Stimulated activated CD4-positive, alpha-beta T cell treated with anti-CD3 and anti-CD28 coated beads, Interleukin-15, amount 100 ng/mL, for 48 hours (primary cell): ENCODE data around the gene FLT1.

Experiments
- DNase-seq, 2 donors: peaks; one replicate each; pipeline ENCODE4 v3.0.0-alpha.2; 2020; ENCODE audit warnings: low read depth in 2 of 2

The FLT1 gene, protein sequence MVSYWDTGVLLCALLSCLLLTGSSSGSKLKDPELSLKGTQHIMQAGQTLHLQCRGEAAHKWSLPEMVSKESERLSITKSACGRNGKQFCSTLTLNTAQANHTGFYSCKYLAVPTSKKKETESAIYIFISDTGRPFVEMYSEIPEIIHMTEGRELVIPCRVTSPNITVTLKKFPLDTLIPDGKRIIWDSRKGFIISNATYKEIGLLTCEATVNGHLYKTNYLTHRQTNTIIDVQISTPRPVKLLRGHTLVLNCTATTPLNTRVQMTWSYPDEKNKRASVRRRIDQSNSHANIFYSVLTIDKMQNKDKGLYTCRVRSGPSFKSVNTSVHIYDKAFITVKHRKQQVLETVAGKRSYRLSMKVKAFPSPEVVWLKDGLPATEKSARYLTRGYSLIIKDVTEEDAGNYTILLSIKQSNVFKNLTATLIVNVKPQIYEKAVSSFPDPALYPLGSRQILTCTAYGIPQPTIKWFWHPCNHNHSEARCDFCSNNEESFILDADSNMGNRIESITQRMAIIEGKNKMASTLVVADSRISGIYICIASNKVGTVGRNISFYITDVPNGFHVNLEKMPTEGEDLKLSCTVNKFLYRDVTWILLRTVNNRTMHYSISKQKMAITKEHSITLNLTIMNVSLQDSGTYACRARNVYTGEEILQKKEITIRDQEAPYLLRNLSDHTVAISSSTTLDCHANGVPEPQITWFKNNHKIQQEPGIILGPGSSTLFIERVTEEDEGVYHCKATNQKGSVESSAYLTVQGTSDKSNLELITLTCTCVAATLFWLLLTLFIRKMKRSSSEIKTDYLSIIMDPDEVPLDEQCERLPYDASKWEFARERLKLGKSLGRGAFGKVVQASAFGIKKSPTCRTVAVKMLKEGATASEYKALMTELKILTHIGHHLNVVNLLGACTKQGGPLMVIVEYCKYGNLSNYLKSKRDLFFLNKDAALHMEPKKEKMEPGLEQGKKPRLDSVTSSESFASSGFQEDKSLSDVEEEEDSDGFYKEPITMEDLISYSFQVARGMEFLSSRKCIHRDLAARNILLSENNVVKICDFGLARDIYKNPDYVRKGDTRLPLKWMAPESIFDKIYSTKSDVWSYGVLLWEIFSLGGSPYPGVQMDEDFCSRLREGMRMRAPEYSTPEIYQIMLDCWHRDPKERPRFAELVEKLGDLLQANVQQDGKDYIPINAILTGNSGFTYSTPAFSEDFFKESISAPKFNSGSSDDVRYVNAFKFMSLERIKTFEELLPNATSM (N-terminal part only)

DNA sequence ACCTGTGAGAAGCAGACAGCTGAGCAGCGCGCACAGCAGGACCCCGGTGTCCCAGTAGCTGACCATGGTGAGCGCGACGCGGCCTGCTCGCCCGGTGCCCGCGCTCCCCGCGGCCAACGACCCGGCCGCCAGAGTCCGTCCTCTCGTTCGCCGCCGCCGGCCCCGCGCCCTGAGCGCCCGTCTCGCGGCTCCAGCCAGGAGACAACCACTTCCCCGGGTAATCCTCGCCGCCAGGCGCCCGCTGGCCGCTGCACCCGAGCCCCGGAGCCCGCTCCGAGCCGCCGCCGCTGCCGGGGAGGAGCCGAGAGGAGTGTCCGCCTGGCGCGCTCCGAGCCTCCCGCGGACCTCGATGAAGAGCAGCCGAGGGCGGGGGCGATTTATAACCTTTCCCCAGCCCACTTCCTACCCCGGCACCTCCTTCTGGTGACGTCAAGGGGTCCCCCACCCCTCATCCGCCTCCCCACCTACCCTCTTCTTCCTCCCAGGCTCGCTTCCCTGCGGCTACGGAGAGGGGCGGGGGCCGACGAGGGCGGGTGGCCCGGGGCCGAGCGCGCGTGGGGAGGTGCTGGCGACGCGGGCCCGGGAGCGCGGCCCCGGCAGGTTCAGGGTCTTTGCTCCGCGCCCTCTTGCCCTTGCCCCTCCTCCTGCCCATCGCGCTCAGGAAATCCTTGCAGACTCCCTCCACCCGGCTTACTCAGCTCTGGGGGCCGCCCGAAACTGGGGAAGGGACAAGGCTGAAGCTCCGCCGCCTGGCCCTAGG is at the start of gene FLT1:
Gene FLT1, minus strand, starts transcription at position 351 of the 760 bp plus-strand sequence. Its CDS starts 285 bp downstream, at position 66.
- no peak for DNase-seq

DNA sequence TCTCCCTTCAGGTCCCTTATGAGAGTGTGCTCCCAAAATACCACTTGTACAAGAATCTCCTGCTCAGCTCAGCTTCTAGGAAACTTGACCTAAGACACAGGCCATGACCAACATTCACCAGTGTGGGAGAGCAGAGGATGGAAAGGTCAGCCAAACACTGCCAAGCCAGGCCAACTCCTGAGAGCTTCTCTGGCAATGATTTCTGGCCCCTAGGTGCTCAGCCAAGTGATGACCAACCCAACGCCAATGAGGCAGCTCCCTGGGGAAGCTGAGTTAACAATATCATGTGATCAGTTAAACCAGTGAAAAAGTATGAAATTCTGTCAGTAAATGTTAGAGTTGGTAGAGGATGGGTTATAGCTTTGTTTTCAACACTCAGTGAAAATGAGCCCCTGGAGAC is 49.1 kb upstream of the FLT1 start:
- DNase-seq: no peak

DNA sequence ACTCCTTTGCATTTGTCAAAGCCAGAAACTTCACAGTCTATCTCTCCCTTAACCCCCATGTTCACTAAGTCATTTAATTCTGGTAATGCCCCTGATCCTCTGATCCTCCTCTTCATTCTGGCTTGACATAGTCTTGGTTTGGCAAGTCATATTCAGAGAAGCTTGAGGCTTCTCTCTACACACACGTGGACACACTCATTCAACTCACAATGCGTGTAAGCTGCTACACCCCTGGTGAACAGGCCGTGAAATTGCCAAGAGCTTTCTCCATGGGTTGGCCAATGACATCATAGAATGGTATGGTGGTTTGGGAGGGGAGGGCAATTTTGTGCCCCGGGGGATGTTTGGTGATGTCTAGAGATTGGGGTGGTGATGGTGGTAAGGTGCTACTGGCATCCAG is 47.9 kb upstream of the FLT1 start:
- DNase-seq: no peak

DNA sequence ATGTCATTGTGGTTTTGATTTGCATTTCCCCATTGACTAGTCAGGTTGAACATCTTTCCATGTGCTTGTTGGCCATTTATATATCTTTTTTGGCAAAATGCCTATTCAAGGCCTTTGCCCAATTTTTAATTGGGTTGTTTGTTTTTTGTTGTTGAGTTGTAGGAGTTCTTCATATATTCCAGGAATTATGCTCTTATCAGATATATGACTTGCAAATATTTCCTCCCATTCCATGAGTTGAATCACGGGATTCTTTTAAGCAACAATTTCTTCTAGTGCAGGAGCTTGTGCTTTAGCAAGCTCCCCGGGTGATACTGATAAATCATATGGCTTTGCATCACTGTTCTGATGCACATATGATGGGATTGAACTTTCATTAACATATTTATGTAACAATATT is 47.0 kb upstream of the FLT1 start:
- no peak for DNase-seq

DNA sequence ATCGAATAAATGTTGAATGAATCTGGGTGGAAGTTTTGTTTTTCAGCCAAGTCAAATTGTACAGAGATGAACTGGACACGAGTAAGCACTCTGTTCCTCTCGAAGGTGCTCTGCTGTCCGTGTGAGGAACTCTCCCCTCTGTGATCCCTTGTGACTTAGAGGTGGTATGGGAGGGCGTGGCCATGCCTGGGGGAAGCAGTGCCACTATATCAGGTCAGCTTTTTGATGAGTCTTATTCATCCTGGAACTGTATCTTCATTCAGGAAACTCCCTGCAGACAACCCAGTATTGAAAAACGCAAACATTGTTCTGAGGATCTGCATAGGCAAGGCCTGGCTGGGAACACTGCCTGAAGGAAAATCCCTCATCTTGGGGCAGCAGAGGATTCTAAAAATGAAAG is 45.7 kb upstream of the FLT1 start:
- DNase-seq: no peak

DNA sequence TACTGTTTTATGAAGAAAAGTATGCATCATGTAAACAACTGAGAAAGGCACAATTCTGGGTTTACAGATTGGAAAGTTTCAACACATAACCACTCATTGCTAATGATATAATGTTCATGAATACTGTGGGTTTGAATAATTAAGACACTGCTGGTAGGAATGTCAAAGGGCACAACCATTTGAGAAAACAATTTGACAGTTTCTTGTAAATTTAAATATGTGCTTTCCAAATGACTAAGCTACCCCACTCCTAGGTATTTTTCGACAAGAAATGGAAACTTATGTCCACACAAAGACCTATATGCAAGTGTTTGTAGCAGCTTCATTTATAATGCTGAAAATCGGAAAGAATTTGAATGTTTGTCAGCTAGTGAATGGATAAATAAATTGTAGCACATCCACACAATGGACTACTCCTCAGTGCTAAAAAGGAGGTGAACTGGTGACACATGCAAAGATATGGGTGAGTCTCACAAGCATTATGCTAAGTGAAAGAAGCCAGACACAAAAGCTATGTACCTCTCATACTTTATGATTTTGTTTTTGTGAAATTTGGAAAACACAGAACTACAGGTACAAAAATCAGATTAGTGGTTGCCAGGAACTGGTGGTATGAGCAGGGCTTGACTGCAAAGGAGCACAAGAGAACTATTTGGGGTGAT is 44.8 kb upstream of the FLT1 start:
- DNase-seq: no peak

DNA sequence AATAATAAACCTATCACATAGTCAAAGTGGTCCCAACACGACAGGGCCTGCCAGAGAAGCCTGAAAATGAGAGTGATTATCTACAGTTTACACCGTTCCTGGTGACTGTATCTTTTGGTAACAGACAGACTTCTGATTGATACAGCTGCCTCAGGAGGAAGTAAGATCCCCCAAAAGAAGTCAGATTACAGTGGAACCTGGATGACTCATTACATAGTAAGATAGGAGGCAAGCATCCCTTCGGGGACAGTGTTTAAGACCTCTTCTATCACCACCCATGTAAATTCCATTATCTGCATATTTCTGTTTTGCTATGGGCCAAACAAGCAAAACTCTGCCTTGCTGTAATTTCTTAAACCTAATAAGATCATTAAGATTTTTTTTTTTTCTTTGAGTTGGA is 44.0 kb upstream of the FLT1 start:
- DNase-seq: no peak

DNA sequence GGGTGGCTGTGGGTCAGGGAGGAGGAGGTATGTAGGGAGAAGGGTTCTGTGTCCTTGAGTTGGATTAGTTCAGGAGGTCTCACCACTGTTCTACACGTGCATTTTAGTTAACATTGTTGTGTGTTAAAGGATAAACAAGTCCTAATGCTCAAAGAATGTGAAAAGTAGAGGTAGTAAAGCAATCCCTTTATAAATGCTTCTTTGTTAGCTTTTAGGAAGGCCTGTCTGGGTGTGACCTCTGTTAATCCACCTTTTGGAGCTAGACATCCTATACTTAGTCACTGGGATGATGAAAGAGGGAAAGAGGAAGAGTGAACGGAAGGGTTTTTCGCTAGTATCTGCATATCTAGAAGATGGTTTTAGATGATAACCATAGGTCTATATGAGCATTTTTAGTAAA is 42.2 kb upstream of the FLT1 start:
- no peak for DNase-seq

DNA sequence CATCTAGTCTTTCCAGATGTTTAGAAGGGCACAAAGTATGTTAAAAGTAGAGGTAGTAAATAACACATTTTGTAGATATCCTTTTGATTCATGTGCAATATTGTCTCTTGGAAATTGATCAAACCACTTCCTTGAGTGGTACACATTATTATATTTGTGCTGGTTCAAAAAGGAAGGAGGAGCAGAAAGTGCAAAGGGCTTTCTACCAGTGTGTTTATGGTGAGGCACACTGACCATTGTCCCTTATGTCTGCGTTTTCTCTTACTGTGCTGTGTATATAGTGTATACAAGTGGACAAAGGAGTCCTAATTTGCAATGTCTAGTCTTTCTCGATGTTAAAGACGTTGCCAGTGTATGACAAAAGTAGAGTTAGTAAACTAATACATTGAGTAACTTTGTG is 41.4 kb upstream of the FLT1 start:
- DNase-seq: no peak

DNA sequence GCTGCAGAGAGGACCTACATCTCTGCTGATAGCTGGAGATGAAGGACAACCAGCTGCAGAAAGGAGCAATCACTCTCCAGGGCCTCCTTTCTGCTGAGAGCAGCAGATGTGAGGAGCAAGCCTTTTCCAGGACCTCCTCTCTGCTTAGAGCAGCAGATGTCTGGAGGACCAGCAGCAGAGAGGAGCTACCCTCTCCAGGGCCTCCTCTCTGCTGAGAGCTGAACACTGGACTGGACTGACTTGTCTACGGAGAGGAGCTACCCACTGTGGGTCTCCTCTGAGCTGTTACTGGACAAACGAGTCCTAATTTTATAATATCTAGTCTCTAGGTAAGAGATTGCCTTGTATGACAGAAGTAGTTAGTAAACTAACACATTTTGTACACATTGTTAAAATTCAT is 40.8 kb upstream of the FLT1 start:
- no peak for DNase-seq

DNA sequence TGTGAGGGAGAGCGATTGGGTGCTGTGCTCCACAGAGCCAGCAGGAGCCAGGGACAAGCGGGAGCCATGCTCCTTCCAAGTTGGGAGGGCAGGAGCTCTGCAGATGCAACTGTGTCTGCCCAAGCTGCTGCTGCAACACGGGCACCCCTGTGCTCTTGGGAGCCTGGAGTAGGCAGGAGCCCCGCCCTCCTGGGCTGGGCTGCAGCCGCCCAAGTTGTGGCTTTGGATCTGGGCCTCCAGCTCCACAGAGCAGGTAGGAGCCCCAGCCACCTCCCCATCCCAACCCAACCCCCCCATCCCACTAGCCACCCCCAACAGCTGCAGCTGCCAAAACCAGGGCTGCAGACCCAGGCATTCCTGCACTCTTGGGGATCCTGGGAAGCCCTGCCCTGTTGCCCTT is 39.9 kb upstream of the FLT1 start:
- no peak for DNase-seq

DNA sequence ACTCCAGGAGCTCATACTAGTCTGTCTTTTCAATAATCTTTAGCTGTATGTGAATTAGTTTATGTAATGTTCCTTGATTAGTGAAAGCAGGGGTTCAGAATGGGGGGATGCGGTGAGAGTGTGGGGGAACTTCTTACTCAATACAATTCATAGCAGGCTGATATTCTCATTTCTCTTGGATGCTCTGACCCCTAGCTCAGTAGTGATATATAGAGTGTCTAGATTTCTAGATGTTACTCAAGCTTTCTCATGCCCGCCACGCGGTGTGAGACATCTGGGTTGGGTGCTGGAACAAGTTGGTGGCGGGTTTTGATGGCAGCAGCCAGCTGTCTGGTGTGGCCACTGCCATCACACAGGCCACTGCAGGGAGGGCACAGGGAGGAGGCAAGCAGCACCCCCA is 39.3 kb upstream of the FLT1 start:
- no peak for DNase-seq

DNA sequence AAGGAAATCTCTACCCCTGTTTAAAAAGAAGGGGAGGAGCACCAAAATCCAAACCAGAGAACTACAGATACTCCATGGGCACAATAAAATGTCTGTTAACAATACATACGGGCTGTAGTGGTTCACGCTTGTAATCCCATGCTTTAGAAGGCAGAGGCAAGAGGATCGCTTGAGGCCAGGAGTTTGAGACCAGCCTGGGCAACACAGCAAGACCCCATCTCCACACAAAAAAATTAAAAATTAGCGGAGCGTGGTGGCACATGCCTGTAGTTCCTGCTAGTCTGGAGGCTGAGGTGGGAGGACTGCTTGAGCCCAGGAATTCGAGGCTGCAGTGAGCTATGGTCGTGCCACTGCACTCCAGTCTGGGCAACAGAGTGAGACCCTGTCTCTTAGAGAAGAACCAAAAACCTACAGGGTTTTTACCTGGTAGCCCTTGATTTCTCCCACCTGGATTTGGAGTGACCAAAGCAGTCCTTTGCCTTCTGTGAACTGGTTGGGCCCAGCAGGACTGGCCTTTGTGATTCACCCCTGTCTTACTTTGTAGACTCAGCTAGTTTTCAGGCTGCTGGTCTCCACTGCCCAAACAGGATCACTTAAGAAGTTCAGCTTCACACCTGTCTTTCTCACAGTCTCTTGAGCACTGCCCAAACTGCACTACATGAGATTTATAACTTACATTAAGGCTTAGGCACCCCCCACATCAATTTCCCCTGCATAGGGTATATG is 38.7 kb upstream of the FLT1 start:
- no peak for DNase-seq

DNA sequence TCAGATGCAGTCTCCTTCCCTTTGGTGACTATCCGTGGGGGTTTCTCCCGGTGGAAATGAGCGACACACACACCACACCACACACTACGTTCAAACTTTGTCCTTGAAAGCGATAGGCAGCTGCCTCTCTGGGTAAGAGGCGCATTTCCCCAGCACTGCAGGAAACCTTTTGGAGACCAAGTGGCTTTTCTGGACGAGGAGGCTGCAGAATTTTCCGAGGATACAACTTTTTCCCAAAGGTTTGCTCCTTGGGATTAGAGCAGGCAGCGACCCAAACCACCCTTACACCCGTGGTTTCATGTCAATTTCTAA is 38.2 kb upstream of the FLT1 start:
- no peak for DNase-seq

DNA sequence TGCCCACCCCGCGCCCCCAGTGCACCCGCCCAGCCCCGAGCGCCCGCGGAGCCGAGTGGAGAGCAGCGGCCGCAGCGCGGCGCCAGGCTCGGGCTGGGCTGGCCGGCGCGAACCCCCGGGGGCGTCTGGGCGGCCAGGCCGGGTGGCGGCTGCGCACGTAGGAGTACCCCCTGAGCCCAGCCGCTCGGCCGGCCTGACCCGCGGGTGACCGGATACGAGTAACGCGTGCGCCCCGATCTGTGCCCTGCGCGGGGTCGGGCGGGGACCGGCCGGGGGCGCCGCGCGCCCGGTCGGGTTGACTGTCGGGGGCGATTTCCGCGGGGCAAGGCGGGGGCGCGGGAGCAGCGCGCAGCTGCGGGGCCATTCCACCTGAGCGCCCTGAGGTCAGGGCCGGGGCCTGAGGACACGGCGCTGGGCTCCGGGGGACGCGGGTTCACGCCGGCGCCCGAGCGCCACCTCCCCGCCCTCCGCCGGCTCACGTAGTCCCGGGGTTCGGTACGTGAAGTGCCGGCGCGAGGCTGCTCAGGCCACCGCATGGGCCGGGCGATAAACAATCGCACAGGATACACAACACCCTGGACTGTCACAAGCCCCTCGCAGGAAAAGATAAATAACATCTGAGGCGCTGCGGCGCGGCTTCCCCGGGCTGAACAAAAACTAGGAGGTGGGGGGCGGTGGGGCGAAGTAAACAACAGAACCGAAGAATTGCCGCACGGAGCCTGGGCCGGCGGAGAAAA is 37.6 kb upstream of the FLT1 start:
- no peak for DNase-seq

DNA sequence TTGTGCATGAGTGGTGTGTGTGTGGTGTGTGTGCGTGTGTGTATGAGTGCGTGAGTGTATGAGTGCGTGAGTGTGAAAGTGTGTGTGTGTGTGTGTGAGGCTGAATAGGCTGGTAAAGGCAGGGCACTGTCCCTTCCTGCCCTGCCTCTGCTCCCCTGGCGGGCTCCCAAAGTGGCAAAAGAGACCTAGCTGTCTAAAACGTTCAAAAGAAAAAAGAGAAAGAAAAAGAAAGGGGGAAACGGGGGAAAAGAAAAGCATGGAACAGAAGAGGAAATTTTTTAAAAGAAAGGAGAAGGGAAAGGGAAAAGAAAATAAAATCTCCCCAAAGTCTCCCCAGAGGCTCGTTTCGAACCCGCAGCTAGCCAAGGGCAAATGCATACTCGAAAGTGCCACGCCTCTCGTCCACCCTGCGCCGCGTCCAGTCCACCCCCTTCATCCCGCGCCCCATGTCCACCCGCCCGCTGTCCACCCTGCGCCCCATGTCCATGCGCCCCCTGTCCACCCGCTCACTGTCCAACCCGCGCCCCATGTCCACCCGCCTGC is 37.0 kb upstream of the FLT1 start:
- no peak for DNase-seq

DNA sequence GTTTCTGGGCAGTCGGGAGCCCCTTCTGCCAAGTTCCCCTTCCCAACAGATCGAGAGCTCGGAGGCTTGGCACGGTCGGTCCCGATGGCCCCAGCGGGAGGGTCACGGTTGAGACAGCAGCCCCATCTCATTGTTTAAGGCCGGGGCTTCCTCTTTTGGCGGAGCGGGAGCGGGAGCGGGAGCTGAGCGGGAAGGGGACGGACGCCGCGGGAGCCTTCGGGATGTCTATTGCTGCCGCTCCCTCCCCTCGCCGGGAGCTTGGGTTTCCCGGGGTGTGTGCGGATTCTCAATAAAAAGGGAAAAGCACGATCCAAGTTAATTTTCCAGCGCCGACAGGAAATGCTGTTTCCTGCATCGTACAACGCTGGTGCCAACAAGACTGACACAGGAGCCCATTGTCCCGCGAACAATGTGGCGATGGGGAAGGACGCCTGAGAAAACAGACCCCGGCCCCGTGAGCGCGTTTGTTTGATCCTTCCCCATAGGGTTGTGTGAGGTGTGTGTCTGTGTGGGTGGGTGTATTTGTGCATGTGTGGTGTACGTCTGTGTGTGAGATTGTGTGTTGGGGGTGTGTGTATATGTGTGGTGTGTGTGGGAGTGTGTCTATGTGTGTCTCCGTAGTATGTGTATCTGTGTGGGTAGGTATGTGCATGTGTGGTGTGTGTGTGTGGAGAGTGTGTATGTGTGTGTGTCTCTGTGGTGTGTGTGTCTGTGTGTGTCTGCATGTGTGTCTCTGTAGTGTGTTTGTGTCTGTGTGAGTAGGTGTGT is 36.3 kb upstream of the FLT1 start:
- no peak for DNase-seq

DNA sequence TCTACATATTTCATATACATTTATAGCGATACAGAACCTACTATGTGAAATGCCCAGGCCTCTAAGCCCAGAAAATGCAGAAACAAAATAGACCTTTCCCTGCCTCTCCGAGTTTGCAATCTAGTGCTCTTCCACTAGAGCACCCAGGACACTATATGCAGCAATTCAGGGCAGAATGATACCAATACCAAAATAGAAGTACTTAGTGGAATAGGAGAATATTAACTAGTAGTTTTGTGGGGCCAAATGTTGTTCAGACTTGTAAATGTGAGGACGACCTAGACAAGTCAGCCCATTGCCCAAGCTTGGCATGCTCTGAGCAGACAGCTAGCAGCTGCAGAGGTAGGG is 35.8 kb upstream of the FLT1 start:
- no peak for DNase-seq

DNA sequence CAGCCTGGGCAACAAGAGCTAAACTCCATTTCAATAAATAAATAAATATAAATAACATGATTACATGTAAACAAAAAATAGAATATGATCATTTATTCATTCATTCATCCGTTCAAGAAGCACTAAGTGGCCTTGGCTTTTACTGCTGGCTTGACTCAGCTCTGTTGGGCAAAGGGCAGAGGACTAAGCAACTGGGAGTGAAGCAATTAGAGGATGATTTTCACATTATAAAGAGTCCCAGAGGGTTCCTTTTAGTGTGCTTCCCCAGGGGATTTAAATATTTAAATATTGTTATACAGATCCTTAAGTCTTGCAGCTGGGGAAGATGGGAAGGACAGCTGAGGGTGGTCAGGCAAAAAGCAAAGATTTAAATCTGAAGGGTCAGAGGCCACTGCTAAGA is 34.9 kb upstream of the FLT1 start:
- no peak for DNase-seq
